ENCODE measurements around the gene LMO1.

- no peak for TF ChIP-seq CTCF (conservative IDR thresholded peaks at IDR 0.05; ENCODE audit: low read length)
- TF ChIP-seq EZH2phosphoT487 (IDR thresholded peaks at IDR 0.05; ENCODE audit: borderline replicate concordance) = no peak
Observed at GRCh38 chr11:8266246-8267241, 2.9 kb upstream of the LMO1 start.

Measured in Loucy (cell line).